HuH-7.5 (cell line): Measurements from ENCODE around the gene SH3RF3.
A peak's percentile ranks its signal among the peaks of the same experiment; 100 is the strongest.

Experiments
- DNase-seq: peaks from one replicate; pipeline ENCODE4 v3.0.0; 2011; ENCODE audit warnings: low spot score

Gene SH3RF3

GRCh38 chr2:109313343-109313742 lies 184.3 kb downstream of the SH3RF3 start:
- no peak for DNase-seq

GRCh38 chr2:109316091-109316490 lies 187.1 kb downstream of the SH3RF3 start:
- DNase-seq = no peak

- no peak for DNase-seq
Observed at GRCh38 chr2:109317471-109318095, 188.6 kb downstream of the SH3RF3 start.

- peak; percentile 37 for DNase-seq
Observed at GRCh38 chr2:109318150-109318948, 189.3 kb downstream of the SH3RF3 start.

- no peak for DNase-seq
Observed at GRCh38 chr2:109318949-109319342, 189.9 kb downstream of the SH3RF3 start.

GRCh38 chr2:109320195-109320922 lies 191.4 kb downstream of the SH3RF3 start:
- no peak for DNase-seq

- DNase-seq = no peak
Observed at GRCh38 chr2:109321570-109321969, 192.6 kb downstream of the SH3RF3 start.

GRCh38 chr2:109322111-109322510 lies 193.1 kb downstream of the SH3RF3 start:
- DNase-seq = no peak

- no peak for DNase-seq
Observed at GRCh38 chr2:109322641-109323040, 193.6 kb downstream of the SH3RF3 start.

- no peak for DNase-seq
Observed at GRCh38 chr2:109324861-109325260, 195.9 kb downstream of the SH3RF3 start.

- no peak for DNase-seq
Observed at GRCh38 chr2:109325570-109325969, 196.6 kb downstream of the SH3RF3 start.

- DNase-seq = no peak
Observed at GRCh38 chr2:109326306-109326705, 197.3 kb downstream of the SH3RF3 start.

- DNase-seq = no peak
Observed at GRCh38 chr2:109330056-109330455, 201.1 kb downstream of the SH3RF3 start.

- DNase-seq = no peak
Observed at GRCh38 chr2:109331081-109331480, 202.1 kb downstream of the SH3RF3 start.

GRCh38 chr2:109331896-109332848 lies 203.2 kb downstream of the SH3RF3 start:
- no peak for DNase-seq

GRCh38 chr2:109332880-109333279 lies 203.9 kb downstream of the SH3RF3 start:
- no peak for DNase-seq

- no peak for DNase-seq
Observed at GRCh38 chr2:109333414-109334210, 204.6 kb downstream of the SH3RF3 start.

GRCh38 chr2:109335631-109336176 lies 206.7 kb downstream of the SH3RF3 start:
- no peak for DNase-seq

GRCh38 chr2:109336296-109336695 lies 207.3 kb downstream of the SH3RF3 start:
- DNase-seq = no peak

- DNase-seq = no peak
Observed at GRCh38 chr2:109337221-109337620, 208.2 kb downstream of the SH3RF3 start.

GRCh38 chr2:109339519-109339966 lies 210.5 kb downstream of the SH3RF3 start:
- no peak for DNase-seq
